OCI-LY7 (cell line): ENCODE data around the gene INSRR. TPM values are rescaled to one million over a fixed set of nuclear protein-coding genes. Genes with fewer than 3 reads are reported as not detected.

Experiments
- BruUV-seq: library from RNA; stranded (reverse); fragments of 400-500 nt; replicated peaks from 2 replicates; lab custom pipeline; 2021; lab: Mats Ljungman, UMichigan
- CTCF ChIA-PET: fragments of 300-600 bp; sonication (Branson Sonifier 250); formaldehyde crosslinking; loops from one replicate; lab custom pipeline; 2022; ENCODE audit warnings: antibody characterized with exemption; ENCODE audit not compliant: unreplicated experiment; lab: Charles Lee
- POLR2A ChIA-PET: fragments of 300-600 bp; sonication (Branson Sonifier 250); formaldehyde crosslinking; loops from one replicate; lab custom pipeline; 2022; ENCODE audit warnings: antibody characterized with exemption; lab: Charles Lee
- DNase-seq: peaks from one replicate; pipeline ENCODE4 v3.0.0-alpha.2; 2015; ENCODE audit warnings: low spot score
- H2AFZ ChIP-seq: fragments of 200-600 bp; sonication (generic), shearing (Covaris generic); 2 replicates; pipeline ENCODE4 v1.6.1; 2014; ENCODE audit warnings: mild to moderate bottlenecking, antibody characterized with exemption, low read length, moderate library complexity
- H3K27ac ChIP-seq: fragments of 200-600 bp; sonication (generic); 2 replicates; pipeline ENCODE4 v1.5.1; 2014; ENCODE audit warnings: mixed run types, low read depth, mild to moderate bottlenecking, moderate library complexity, low read length, inconsistent platforms; ENCODE audit not compliant: poor library complexity, severe bottlenecking
- H3K36me3 ChIP-seq: fragments of 200-600 bp; sonication (generic); 2 replicates; pipeline ENCODE4 v1.6.1; 2014; ENCODE audit warnings: mild to moderate bottlenecking, antibody characterized with exemption, low read length, moderate library complexity, mixed read lengths; ENCODE audit not compliant: insufficient read depth
- H3K4me1 ChIP-seq: fragments of 200-600 bp; sonication (generic); 2 replicates; pipeline ENCODE4 v1.5.1; 2014; ENCODE audit warnings: mild to moderate bottlenecking, low read length; ENCODE audit not compliant: insufficient read depth, poor library complexity, severe bottlenecking
- H3K4me2 ChIP-seq: fragments of 200-600 bp; sonication (generic); 2 replicates; pipeline ENCODE4 v1.6.1; 2014; ENCODE audit warnings: mild to moderate bottlenecking, low read length
- H3K4me3 ChIP-seq: fragments of 200-600 bp; sonication (generic); 2 replicates; pipeline ENCODE4 v1.5.1; 2014; ENCODE audit warnings: mild to moderate bottlenecking, low read depth, low read length; ENCODE audit not compliant: poor library complexity, severe bottlenecking
- H3K79me2 ChIP-seq: fragments of 200-600 bp; sonication (generic); 2 replicates; pipeline ENCODE4 v1.6.1; 2016; ENCODE audit warnings: low read depth, mild to moderate bottlenecking, low read length, moderate library complexity, mixed read lengths; ENCODE audit not compliant: insufficient read depth
- H3K9me2 ChIP-seq: fragments of 200-600 bp; sonication (generic); 2 replicates; pipeline ENCODE4 v1.6.1; 2016; ENCODE audit warnings: mild to moderate bottlenecking, low read length, mixed read lengths; ENCODE audit not compliant: insufficient read depth
- H3K9me3 ChIP-seq: fragments of 200-600 bp; sonication (generic); 2 replicates; pipeline ENCODE4 v1.6.1; 2014; ENCODE audit warnings: mild to moderate bottlenecking, mixed run types, low read length, mixed read lengths
- H4K20me1 ChIP-seq: fragments of 200-600 bp; sonication (generic); 2 replicates; pipeline ENCODE4 v1.6.1; 2014; ENCODE audit warnings: mild to moderate bottlenecking, antibody characterized with exemption, low read length, moderate library complexity, mixed read lengths; ENCODE audit not compliant: insufficient read depth
- EZH2phosphoT487 ChIP-seq: fragments of 200-600 bp; sonication (generic); IDR thresholded peaks from 2 replicates; pipeline ENCODE4 v1.6.1; 2018; ENCODE audit warnings: low read depth, borderline replicate concordance, mild to moderate bottlenecking, mixed run types, antibody characterized with exemption, low read length, moderate library complexity, mixed read lengths
- intact Hi-C: fragments of 100-400 bp; cut with micrococcal nuclease; formaldehyde crosslinking; loops from one replicate; pipeline ENCODE4 v1.10.0; 2022; ENCODE audit not compliant: unreplicated experiment
- total RNA-seq, 2 experiments: library from RNA; depleted of rRNA in 1 of 2; stranded (reverse); fragments of >200 nt in 1 of 2; shearing (Covaris generic) in 1 of 2; gene quantifications; 2 replicates each; pipeline ENCODE4 v1.2.3, GENCODE V29; 2014 to 2022
- TF ChIP-seq, protein P1 (sequence below): fragments of 200-600 bp; sonication (generic); conservative IDR thresholded peaks from 2 replicates; pipeline ENCODE4 v1.5.1; 2014; ENCODE audit warnings: mild to moderate bottlenecking, antibody characterized with exemption, low read length, moderate library complexity, mixed read lengths

INSRR gene
- total RNA-seq, 2 experiments from 2014 or later, result not detected

DNA sequence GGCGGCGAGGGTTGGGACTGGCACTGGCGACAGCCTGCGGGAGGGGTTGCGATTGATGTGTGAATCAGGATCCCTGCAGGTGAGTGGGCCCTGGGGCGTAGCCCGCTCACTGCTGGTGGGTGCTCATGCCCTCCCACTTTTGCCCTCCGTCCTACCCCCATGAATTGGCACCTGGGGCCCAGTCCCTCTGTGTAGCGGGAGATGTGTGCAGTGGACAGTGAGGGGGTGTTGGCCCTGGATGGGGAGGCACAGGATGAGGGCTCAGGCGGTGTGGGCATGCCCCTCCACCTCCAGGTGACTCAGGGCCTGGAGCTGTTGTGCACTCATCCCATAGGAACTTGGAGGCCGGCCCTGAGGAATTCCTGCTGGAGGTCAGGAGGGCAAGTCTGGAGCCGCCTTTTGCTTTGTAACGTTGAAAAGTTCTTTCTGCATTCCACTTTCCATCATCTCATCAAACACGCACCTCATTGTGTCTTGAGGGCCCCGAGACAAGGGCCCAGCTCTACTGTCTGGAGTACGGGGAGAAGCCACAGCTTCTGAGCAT is 37.6 kb upstream of the INSRR start:
- Histone ChIP-seq H3K27ac (no peak overlapping the region), H3K9me2 (no peaks in the 10 kb centered on the region), H2AFZ (no peak overlapping the region), H3K4me3 (no peak overlapping the region), H3K79me2 (no peaks in the 10 kb centered on the region), H4K20me1 (no peaks in the 10 kb centered on the region), H3K36me3 (no peaks in the 10 kb centered on the region), H3K4me2 (no peak overlapping the region), H3K4me1 (no peaks in the 10 kb centered on the region), H3K9me3 (no peaks in the 10 kb centered on the region)
- DNase-seq, result no peak
- TF ChIP-seq, protein P1, sequence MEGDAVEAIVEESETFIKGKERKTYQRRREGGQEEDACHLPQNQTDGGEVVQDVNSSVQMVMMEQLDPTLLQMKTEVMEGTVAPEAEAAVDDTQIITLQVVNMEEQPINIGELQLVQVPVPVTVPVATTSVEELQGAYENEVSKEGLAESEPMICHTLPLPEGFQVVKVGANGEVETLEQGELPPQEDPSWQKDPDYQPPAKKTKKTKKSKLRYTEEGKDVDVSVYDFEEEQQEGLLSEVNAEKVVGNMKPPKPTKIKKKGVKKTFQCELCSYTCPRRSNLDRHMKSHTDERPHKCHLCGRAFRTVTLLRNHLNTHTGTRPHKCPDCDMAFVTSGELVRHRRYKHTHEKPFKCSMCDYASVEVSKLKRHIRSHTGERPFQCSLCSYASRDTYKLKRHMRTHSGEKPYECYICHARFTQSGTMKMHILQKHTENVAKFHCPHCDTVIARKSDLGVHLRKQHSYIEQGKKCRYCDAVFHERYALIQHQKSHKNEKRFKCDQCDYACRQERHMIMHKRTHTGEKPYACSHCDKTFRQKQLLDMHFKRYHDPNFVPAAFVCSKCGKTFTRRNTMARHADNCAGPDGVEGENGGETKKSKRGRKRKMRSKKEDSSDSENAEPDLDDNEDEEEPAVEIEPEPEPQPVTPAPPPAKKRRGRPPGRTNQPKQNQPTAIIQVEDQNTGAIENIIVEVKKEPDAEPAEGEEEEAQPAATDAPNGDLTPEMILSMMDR, result no peak
- TF ChIP-seq EZH2phosphoT487, result no peak
- no TSS peak for BruUV-seq
- ChIA-PET POLR2A (no interaction called here), CTCF (no interaction called here)
- intact Hi-C loops, result no loop called here

DNA sequence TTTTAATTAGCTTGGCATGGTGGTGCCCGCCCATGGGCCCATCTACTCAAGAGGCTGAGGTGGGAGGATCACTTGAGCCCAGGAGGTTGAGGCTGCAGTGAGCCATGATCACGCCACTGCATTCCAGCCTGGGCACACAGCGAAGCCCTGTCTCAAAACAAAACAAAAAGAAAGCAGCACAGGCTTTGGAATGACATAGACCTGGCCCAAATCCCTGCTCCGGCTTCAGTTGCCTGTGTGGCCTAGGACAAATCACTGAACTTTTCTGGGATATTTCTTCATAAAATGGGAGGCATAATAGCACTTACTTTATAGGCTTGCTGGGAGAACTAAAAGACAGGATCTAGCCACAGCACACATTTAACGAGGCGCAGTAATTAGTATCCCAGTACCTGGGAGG is 37.0 kb upstream of the INSRR start:
- no peaks in the 10 kb centered on the region for H3K79me2 ChIP-seq
- no TSS peak for BruUV-seq
- DNase-seq, result no peak
- POLR2A ChIA-PET, result no interaction called here
- H3K27ac ChIP-seq, result no peak overlapping the region
- no peak overlapping the region for H3K4me3 ChIP-seq
- H3K9me2 ChIP-seq, result no peaks in the 10 kb centered on the region
- CTCF ChIA-PET, result no interaction called here
- H3K4me2 ChIP-seq, result no peak overlapping the region
- no peaks in the 10 kb centered on the region for H3K4me1 ChIP-seq
- H2AFZ ChIP-seq, result no peak overlapping the region
- H3K36me3 ChIP-seq, result no peaks in the 10 kb centered on the region
- intact Hi-C loops, result no loop called here
- no peaks in the 10 kb centered on the region for H3K9me3 ChIP-seq
- H4K20me1 ChIP-seq, result no peaks in the 10 kb centered on the region
- TF ChIP-seq EZH2phosphoT487, result no peak
- TF ChIP-seq, protein P1, result no peak

DNA sequence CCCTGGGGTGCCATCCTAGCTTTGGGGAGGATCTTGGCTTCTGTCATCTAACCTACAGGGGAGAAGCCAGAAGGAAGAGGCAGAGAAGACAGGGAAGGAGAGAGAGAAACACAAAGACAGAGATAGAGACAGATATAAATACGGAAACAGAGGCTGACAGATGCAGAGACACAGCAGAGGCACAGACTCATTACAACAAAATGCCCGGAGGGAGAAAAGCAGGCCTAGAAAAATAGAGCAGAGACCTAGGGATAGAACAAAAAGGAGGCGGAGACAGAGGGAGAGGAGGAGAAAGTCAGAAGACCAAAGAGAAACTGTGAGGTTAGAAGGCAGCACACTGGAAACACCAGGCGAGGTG is 36.5 kb upstream of the INSRR start:
- H3K9me3 ChIP-seq, result no peaks in the 10 kb centered on the region
- no peak overlapping the region for H3K4me3 ChIP-seq
- ChIA-PET POLR2A (no interaction called here), CTCF (no interaction called here)
- BruUV-seq, result no TSS peak
- intact Hi-C loops, result no loop called here
- TF ChIP-seq, protein P1, result no peak
- no peak for TF ChIP-seq EZH2phosphoT487
- H3K27ac ChIP-seq, result no peak overlapping the region
- no peaks in the 10 kb centered on the region for H3K4me1 ChIP-seq
- no peaks in the 10 kb centered on the region for H3K36me3 ChIP-seq
- no peaks in the 10 kb centered on the region for H3K79me2 ChIP-seq
- H3K9me2 ChIP-seq, result no peaks in the 10 kb centered on the region
- no peaks in the 10 kb centered on the region for H4K20me1 ChIP-seq
- H3K4me2 ChIP-seq, result no peak overlapping the region
- H2AFZ ChIP-seq, result no peak overlapping the region
- DNase-seq, result no peak
